Measurements from ENCODE around the gene TMEM95. TPM values are rescaled to one million over a fixed set of nuclear protein-coding genes. Genes with fewer than 3 reads are reported as not detected.

TMEM95 gene, protein sequence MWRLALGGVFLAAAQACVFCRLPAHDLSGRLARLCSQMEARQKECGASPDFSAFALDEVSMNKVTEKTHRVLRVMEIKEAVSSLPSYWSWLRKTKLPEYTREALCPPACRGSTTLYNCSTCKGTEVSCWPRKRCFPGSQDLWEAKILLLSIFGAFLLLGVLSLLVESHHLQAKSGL
- total RNA-seq, result not detected
- polyA plus RNA-seq, result not detected
- long read RNA-seq, donor 1, result 0 reads
- long read RNA-seq, donor 2, result 0 reads

DNA sequence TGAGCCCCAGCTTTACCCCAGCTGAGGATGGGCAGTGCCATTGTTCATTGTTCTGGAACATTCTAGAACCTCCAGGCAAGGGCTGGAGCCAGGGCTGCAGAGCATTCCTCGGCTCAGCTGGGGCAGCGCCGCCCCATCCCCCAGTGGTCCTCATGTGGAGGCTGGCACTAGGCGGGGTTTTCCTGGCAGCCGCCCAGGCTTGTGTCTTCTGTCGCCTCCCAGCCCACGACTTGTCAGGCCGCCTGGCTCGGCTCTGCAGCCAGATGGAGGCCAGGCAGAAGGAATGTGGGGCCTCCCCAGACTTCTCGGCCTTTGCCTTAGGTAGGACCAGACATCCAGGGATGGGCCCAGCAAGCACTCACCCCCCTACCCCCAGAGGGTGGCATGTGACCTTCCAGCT lies at the start of gene TMEM95:
Gene TMEM95 (plus strand): TSS at position 104 of the 400 bp plus-strand sequence. CDS start 49 bp downstream, at position 153.
- no peak for DNase-seq
- TF ChIP-seq, protein P1, sequence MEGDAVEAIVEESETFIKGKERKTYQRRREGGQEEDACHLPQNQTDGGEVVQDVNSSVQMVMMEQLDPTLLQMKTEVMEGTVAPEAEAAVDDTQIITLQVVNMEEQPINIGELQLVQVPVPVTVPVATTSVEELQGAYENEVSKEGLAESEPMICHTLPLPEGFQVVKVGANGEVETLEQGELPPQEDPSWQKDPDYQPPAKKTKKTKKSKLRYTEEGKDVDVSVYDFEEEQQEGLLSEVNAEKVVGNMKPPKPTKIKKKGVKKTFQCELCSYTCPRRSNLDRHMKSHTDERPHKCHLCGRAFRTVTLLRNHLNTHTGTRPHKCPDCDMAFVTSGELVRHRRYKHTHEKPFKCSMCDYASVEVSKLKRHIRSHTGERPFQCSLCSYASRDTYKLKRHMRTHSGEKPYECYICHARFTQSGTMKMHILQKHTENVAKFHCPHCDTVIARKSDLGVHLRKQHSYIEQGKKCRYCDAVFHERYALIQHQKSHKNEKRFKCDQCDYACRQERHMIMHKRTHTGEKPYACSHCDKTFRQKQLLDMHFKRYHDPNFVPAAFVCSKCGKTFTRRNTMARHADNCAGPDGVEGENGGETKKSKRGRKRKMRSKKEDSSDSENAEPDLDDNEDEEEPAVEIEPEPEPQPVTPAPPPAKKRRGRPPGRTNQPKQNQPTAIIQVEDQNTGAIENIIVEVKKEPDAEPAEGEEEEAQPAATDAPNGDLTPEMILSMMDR (IDR thresholded peaks at IDR 0.05 in 8 of 11, conservative IDR thresholded peaks at IDR 0.05 in 3 of 11), result peak in 1 of 11 experiments; percentile 20
- TF ChIP-seq POLR2AphosphoS5 (IDR thresholded peaks at IDR 0.05) (peak in 1 of 3 donors; percentile 34), POLR2A (IDR thresholded peaks at IDR 0.05) (no peak)
- Histone ChIP-seq H3K9me3 (no peaks in the 10 kb centered on the region), H3K27ac (peak within 1 kb of the TSS in 4 of 8 donors; percentile 26 to 94 (median 33)), H3K4me1 (peaks cover 27 to 68% (median 49%) of the 10 kb centered on the region in 6 donors), H3K27me3 (replicated peaks in 1 of 7) (no peaks in the 10 kb centered on the region), H3K36me3 (peaks cover 0 to 11% (median 0%) of the 10 kb centered on the region in 6 donors), H3K4me3 (peak within 1 kb of the TSS in 1 of 8 donors; percentile 1)
- intact Hi-C loops (cut with DNase I; ENCODE audit: low total_unique reads), result loop anchor here (5.0 to 10.0 kb wide), 2 partner anchors 82 to 160 kb away; partner anchors contain the start of genes FGF11 and TMEM102
- 60 to 77% (median 67%) methylated on average over 1 to 10 of the region's 10 CpGs for WGBS, 5 donors

DNA sequence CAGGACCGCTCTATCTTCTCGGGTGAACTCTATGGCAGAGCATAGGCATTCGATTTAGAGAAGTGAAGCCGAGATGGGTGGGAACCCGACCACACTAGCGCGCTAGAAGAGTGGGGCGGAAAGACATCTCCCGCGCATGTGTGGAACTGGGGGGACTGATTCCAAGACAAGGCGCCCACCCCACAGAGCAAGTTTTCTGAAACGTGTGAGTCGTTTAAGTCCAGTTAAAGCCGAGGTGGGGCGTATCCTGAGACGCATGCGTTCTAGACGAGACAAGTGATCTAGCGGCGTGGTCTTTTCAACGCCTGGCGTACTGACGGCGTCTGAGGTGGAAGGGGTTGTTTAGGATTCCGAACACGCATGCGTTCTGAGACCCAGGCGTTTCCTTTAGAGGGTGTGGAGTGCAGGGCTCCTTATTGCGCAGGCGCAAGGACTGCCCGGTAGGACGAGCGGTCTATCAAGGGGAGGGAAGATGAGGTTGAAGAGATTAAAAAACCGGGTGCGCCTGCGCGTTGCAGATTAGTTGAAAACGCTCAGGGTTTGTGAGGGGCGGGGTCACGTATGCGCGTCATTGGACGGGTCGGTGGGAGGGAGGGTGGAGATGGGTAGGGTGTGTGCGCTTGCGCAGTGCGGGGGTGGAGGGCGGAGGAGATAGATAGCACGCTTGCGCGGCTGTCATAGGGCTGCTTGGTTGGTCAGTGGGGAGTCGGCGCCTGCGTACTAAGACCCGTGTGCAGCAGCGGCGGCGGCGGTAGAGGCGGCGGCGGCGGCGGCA lies 47.9 kb upstream of the TMEM95 start, which contains the start of gene EIF5A:
Gene EIF5A (plus strand): TSS at position 718 of the 775 bp plus-strand sequence. CDS start 2,008 bp downstream, outside the sequence.
- peak within 1 kb of the TSS; percentile 83 to 100 (median 98) for H3K27ac ChIP-seq
- H3K27me3 ChIP-seq (replicated peaks in 1 of 7), result no peaks in the 10 kb centered on the region
- intact Hi-C loops (cut with DNase I; ENCODE audit: low total_unique reads), result loop anchor here (10.0 kb wide), 1 partner anchor 262 kb away; the partner anchor contains the start of gene SLC16A11
- H3K9me3 ChIP-seq, result no peaks in the 10 kb centered on the region
- peak; percentile 100 for DNase-seq
- 0 to 1% (median 0%) methylated on average over 54 to 64 of the region's 64 CpGs for WGBS, 5 donors
- H3K4me3 ChIP-seq, result peak within 1 kb of the TSS; percentile 89 to 97 (median 92)
- TF ChIP-seq, protein P1 (IDR thresholded peaks at IDR 0.05 in 8 of 11, conservative IDR thresholded peaks at IDR 0.05 in 3 of 11), result no peak
- peak; percentile 76 to 94 (median 91) for TF ChIP-seq POLR2A (IDR thresholded peaks at IDR 0.05)
- peak; percentile 97 to 98 (median 98) for TF ChIP-seq POLR2AphosphoS5 (IDR thresholded peaks at IDR 0.05)
- H3K36me3 ChIP-seq, result peaks cover 0 to 30% (median 27%) of the 10 kb centered on the region in 6 donors
- peaks cover 26 to 50% (median 39%) of the 10 kb centered on the region in 6 donors for H3K4me1 ChIP-seq

DNA sequence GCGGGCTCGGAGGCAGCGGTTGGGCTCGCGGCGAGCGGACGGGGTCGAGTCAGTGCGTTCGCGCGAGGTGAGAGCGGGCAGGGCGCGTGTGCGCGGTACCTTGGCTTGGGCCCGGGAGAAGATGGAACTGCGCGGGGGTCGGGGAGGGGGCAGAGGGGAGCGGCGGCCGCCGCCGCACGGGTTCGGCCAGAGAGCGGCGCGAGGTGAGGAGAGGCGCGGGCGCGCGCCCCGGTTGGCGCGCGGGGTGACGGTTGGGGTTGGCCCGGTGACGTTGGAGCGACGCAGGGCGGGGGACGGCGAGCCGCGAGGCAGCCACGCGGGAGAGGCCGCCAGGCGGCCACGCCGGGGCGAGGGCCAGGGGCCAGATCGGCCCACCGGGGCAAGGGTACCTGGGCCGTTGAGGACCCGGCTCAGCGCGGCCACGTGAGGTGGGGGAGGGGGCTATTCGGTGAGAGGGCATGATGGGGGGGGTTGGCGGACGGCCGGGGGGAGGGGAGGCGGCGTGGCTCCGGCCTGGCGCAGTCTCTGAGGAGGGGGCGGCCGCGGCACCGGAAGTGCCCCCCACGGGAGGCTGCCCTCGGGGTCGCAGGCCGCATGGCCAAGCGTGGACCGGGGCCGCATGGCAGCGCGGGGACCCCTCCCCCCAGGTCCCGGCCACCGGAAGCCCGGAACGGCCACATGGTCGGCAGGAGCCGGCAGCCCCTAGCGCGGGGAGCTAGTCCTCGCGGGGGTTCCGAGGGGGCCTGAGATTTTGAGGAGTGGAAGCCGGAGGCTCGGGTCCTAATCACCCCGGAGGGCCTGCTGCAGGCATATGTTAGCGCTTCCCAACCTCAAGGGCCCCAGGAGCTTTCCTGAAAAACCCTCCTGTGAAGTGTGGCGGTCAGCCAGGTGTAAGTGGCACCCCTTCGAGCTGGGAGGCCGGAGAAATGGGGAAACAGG lies 47.0 kb upstream of the TMEM95 start:
- H3K36me3 ChIP-seq, result peaks cover 0 to 38% (median 36%) of the 10 kb centered on the region in 6 donors
- H3K4me3 ChIP-seq, result peak overlapping the region; percentile 89 to 97 (median 92)
- H3K4me1 ChIP-seq, result peaks cover 29 to 58% (median 47%) of the 10 kb centered on the region in 6 donors
- H3K9me3 ChIP-seq, result no peaks in the 10 kb centered on the region
- no peaks in the 10 kb centered on the region for H3K27me3 ChIP-seq (replicated peaks in 1 of 7)
- intact Hi-C loops (cut with DNase I; ENCODE audit: low total_unique reads), result loop anchor here (10.0 kb wide), 1 partner anchor 263 kb away; the partner anchor contains the start of gene SLC16A11
- TF ChIP-seq POLR2A (IDR thresholded peaks at IDR 0.05) (no peak), POLR2AphosphoS5 (IDR thresholded peaks at IDR 0.05) (peak in 2 of 3 donors; percentile 3 to 40)
- TF ChIP-seq, protein P1 (IDR thresholded peaks at IDR 0.05 in 8 of 11, conservative IDR thresholded peaks at IDR 0.05 in 3 of 11), result peak in 4 of 11 experiments; percentile 8 to 22 (median 10)
- peak overlapping the region; percentile 83 to 100 (median 98) for H3K27ac ChIP-seq
- peak; percentile 91 for DNase-seq
- WGBS, 5 donors, result 0 to 1% (median 0%) methylated on average over 29 to 104 of the region's 104 CpGs

Data from spleen (tissue), 13 donors.